Neural crest cell (in vitro differentiated cells): ENCODE data around the gene CUBN. TPM values are rescaled to one million over a fixed set of nuclear protein-coding genes. Genes with fewer than 3 reads are reported as not detected.
"Not testable (repeated sequence)": the region's sequence is repeated elsewhere in the genome, so short reads cannot be mapped to it uniquely, and the experiment has no call there.

Experiments
- DNase-seq: peaks from one replicate; pipeline ENCODE4 v3.0.0; 2021; ENCODE audit warnings: low read depth, mixed read lengths, low spot score
- H3K27ac Mint-ChIP-seq: one replicate; pipeline ENCODE4 v1.8.0; 2021; ENCODE audit warnings: mild to moderate bottlenecking, mixed read lengths; ENCODE audit not compliant: unreplicated experiment
- H3K27me3 Mint-ChIP-seq: 2 replicates; pipeline ENCODE4 v1.8.0; 2021; ENCODE audit warnings: low read depth, mild to moderate bottlenecking, mixed read lengths
- H3K36me3 Mint-ChIP-seq: 2 replicates; pipeline ENCODE4 v1.8.0; 2021; ENCODE audit warnings: low read depth, mild to moderate bottlenecking, mixed read lengths
- H3K4me1 Mint-ChIP-seq: 2 replicates; pipeline ENCODE4 v1.8.0; 2021; ENCODE audit warnings: mixed read lengths
- H3K4me3 Mint-ChIP-seq: one replicate; pipeline ENCODE4 v1.8.0; 2021; ENCODE audit warnings: mild to moderate bottlenecking, mixed read lengths
- H3K9me3 Mint-ChIP-seq: 2 replicates; pipeline ENCODE4 v1.8.0; 2021; ENCODE audit warnings: mixed read lengths
- total RNA-seq: library from RNA; stranded (reverse); gene quantifications from 2 replicates; pipeline ENCODE4 v1.2.1, GENCODE V29; 2021
- TF ChIP-seq, protein P1 (sequence below): fragments of 200-600 bp; sonication (generic); conservative IDR thresholded peaks from 2 replicates; pipeline ENCODE4 v1.5.0; 2021; ENCODE audit warnings: antibody characterized with exemption, mild to moderate bottlenecking

Gene CUBN
- total RNA-seq, 1 donor from 2014 or later = 2.2 TPM

DNA sequence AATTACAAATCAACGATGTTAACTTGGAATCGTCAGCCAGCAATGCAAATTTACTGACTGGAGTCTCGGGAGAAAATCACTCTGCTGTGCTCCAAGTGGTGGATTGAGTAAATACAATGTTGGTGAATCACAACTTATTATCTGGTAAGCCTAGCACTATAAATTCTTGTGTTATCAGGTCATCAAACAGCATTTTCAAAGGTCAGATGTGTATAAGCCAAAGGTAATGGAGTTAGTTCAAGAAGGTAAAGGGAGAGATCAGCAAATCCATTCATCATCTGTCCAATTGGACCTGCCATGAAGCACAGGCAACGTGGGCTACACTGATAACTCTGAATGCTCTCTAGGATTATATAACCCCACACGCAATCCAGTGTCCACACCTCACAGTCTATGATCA lies 13.9 kb downstream of the CUBN start:
- TF ChIP-seq, protein P1, sequence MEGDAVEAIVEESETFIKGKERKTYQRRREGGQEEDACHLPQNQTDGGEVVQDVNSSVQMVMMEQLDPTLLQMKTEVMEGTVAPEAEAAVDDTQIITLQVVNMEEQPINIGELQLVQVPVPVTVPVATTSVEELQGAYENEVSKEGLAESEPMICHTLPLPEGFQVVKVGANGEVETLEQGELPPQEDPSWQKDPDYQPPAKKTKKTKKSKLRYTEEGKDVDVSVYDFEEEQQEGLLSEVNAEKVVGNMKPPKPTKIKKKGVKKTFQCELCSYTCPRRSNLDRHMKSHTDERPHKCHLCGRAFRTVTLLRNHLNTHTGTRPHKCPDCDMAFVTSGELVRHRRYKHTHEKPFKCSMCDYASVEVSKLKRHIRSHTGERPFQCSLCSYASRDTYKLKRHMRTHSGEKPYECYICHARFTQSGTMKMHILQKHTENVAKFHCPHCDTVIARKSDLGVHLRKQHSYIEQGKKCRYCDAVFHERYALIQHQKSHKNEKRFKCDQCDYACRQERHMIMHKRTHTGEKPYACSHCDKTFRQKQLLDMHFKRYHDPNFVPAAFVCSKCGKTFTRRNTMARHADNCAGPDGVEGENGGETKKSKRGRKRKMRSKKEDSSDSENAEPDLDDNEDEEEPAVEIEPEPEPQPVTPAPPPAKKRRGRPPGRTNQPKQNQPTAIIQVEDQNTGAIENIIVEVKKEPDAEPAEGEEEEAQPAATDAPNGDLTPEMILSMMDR = no peak
- peaks cover 4% of the 10 kb centered on the region for H3K9me3 Mint-ChIP-seq
- H3K27me3 Mint-ChIP-seq = no peaks in the 10 kb centered on the region
- peaks cover 19% of the 10 kb centered on the region for H3K4me1 Mint-ChIP-seq
- peaks cover 3% of the 10 kb centered on the region for H3K36me3 Mint-ChIP-seq
- no peak overlapping the region for H3K4me3 Mint-ChIP-seq
- DNase-seq = no peak
- H3K27ac Mint-ChIP-seq = no peak overlapping the region

DNA sequence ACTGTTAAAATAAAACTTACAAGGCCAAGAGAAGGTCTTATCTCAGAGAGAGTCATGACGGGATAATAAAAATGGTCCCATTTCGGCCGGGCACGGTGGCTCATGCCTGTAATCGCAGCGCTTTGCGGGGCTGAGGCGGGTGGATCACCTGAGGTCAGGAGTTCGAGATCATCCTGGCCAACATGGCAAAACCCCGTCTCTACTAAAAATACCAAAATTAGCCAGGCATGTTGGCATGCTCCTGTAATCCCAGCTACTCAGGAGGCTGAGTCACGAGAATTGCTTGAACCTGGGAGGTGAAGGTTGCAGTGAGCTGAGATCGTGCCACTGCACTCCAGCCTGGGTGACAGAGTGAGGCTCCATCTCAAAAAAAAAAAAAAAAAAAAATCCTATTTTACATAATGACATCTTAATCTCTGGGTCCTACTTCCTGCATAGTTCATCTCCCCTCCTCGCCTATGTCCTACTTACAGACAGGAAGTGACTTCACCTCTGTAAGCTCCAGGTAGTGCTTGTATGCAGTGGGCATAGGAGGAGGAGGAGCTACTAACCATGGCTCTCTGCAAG lies 14.7 kb downstream of the CUBN start:
- peaks cover 13% of the 10 kb centered on the region for H3K4me1 Mint-ChIP-seq
- not testable (repeated sequence) for H3K27me3 Mint-ChIP-seq, DNase-seq, H3K9me3 Mint-ChIP-seq, H3K36me3 Mint-ChIP-seq, H3K4me3 Mint-ChIP-seq, H3K27ac Mint-ChIP-seq

DNA sequence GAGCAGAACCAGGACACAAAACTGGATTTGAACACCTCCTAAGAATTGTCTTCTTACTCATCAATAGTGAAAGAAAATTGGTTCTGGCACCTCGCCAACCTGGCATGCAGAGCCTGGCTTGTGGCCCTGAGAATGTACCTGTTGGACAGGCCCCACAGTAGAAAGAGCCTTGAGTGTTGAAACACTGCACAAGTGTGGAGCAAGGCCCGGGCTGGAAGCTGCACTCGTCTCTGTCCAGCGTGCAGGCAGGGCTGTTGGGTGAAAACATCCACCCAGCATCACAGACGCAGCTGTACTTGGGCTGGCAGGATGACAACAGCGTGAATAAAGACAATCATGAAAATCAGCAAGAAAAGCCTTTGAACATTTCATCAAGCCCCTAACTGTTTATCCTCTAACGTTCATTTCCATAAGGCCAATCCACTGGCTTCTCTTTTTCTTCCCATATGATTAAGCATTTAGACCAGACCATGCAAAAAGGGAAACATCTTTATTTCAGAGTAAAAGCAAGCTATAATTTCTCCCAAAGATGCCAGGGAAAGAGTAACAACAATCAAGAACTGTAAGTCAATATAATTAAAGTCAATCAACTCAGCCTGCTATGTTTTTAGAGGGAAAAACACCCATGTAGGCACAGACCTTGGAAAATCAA lies 15.6 kb downstream of the CUBN start:
- no peaks in the 10 kb centered on the region for H3K27me3 Mint-ChIP-seq
- peaks cover 17% of the 10 kb centered on the region for H3K4me1 Mint-ChIP-seq
- no peak overlapping the region for H3K4me3 Mint-ChIP-seq
- peaks cover 3% of the 10 kb centered on the region for H3K36me3 Mint-ChIP-seq
- TF ChIP-seq, protein P1 = no peak
- H3K27ac Mint-ChIP-seq = no peak overlapping the region
- DNase-seq = no peak
- peaks cover 4% of the 10 kb centered on the region for H3K9me3 Mint-ChIP-seq

DNA sequence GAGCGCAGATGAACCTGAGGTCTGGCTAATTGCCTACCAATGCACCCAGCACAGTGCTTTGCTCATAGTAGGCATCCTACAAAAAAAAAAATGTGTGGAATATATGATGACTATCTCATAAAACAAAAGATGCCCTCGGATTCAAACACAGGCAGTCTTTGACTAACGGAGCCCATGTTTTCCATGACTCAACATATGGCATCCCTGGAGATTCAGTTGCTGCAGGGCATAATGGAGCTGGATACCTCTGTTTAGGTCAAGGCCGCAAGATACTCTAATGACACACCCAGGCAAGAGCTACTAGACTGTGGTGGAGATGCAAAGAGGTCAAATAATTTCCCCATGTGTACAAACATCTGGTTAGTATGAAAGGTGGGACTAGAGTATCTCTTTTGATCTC lies 16.3 kb downstream of the CUBN start:
- H3K4me1 Mint-ChIP-seq = peaks cover 17% of the 10 kb centered on the region
- H3K27me3 Mint-ChIP-seq = no peaks in the 10 kb centered on the region
- DNase-seq = no peak
- H3K27ac Mint-ChIP-seq = no peak overlapping the region
- no peak overlapping the region for H3K4me3 Mint-ChIP-seq
- TF ChIP-seq, protein P1 = no peak
- peaks cover 4% of the 10 kb centered on the region for H3K9me3 Mint-ChIP-seq
- peaks cover 3% of the 10 kb centered on the region for H3K36me3 Mint-ChIP-seq

DNA sequence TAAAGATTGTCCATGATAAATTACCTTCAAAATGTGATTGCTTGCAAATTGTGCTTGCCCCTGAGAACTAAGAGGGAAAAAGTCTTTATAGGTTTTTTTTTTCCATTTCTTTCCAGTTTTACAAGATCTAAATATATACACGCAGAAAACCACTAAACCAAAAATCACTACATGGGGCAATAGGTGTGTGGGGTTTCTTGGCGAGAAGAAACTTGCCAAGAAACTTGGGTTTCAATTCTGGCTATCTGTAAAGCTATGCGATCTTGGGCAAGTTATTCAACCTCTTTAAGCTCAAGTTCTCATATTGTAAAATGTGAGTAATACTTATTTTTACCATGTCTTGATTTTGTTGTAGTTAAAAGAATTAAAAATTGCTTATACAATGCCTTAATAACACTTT lies 17.0 kb downstream of the CUBN start:
- TF ChIP-seq, protein P1 = no peak
- no peaks in the 10 kb centered on the region for H3K27me3 Mint-ChIP-seq
- peaks cover 3% of the 10 kb centered on the region for H3K36me3 Mint-ChIP-seq
- no peak overlapping the region for H3K4me3 Mint-ChIP-seq
- H3K9me3 Mint-ChIP-seq = peaks cover 4% of the 10 kb centered on the region
- peaks cover 17% of the 10 kb centered on the region for H3K4me1 Mint-ChIP-seq
- no peak for DNase-seq
- H3K27ac Mint-ChIP-seq = no peak overlapping the region

DNA sequence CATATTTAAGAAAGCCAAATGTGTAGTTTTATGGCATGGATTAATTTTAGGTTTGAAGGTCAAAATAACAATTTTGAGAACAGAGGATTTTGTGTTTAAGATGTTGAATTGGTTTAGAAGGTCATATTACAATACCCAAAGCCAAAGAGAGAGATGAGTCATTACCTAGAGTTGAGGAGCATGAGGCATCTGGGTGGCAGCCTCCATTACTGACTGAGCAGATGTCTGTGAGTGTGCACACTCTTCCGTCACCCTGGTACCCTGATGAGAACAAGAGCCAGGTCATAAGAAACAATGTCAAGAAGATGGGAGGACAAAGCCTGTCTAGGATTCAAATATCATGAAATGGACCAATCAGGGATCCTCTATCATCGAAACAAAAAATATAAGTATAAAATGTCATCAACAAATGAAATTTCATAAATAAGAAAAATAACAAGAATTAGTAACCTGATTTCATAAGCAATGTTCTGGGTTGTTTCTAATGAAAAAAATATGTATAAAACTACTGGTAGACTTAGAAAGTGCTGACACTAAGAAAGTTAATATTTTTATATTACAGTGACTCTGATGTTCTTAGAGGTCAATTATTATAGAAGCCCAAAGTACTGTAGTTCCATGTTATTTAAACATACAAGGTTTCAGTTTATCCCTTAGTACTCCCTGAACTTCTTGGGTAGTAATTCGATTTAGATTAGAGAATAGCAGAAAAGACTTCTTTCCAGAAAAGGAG lies 20.0 kb downstream of the CUBN start:
- peaks cover 3% of the 10 kb centered on the region for H3K36me3 Mint-ChIP-seq
- H3K9me3 Mint-ChIP-seq = peaks cover 4% of the 10 kb centered on the region
- TF ChIP-seq, protein P1 = no peak
- peaks cover 17% of the 10 kb centered on the region for H3K4me1 Mint-ChIP-seq
- H3K27me3 Mint-ChIP-seq = no peaks in the 10 kb centered on the region
- no peak overlapping the region for H3K27ac Mint-ChIP-seq
- no peak overlapping the region for H3K4me3 Mint-ChIP-seq
- DNase-seq = no peak
